ENCODE results near the gene PSMD13. TPM values are rescaled to one million over a fixed set of nuclear protein-coding genes. Genes with fewer than 3 reads are reported as not detected.

PSMD13 gene
- total and polyA plus RNA-seq, 2 donors from 2014 or later, result 87.7 to 115 TPM

GRCh38 chr11:251550-251949 is 14.8 kb downstream of the PSMD13 start:
- H3K36me3 ChIP-seq (ENCODE audit: control insufficient read depth in 2 of 3, insufficient read depth in 3 of 3, low read length in 3 of 3), result peaks cover 8 to 35% (median 33%) of the 10 kb centered on the region in 3 donors
- H3K27me3 ChIP-seq (ENCODE audit: control insufficient read depth, insufficient read depth, low read length), result no peaks in the 10 kb centered on the region
- H3K9me3 ChIP-seq (ENCODE audit: control insufficient read depth in 2 of 3, insufficient read depth in 1 of 3, low read length in 3 of 3), result no peaks in the 10 kb centered on the region
- intact Hi-C loops (cut with DNase I), result no loop called here
- no peak overlapping the region for H3K27ac ChIP-seq (ENCODE audit: low read depth in 2 of 2, low read length in 2 of 2)
- H3K9ac ChIP-seq (ENCODE audit: low read length in 3 of 3), result no peak overlapping the region
- FAIRE-seq (no peak), DNase-seq (no peak)
- no peaks in the 10 kb centered on the region for H3K4me1 ChIP-seq (ENCODE audit: control insufficient read depth in 2 of 3, insufficient read depth in 2 of 3, low read depth in 1 of 3, low read length in 3 of 3)
- TF ChIP-seq CTCF (IDR thresholded peaks at IDR 0.05; ENCODE audit: borderline replicate concordance, extremely low read depth, insufficient read depth), result no peak
- no peak overlapping the region for H3K4me3 ChIP-seq (ENCODE audit: low read length in 3 of 3)

GRCh38 chr11:252666-253065 is 15.9 kb downstream of the PSMD13 start:
- Histone ChIP-seq H3K36me3 (ENCODE audit: control insufficient read depth in 2 of 3, insufficient read depth in 3 of 3, low read length in 3 of 3) (peaks cover 6 to 27% (median 26%) of the 10 kb centered on the region in 3 donors), H3K9me3 (ENCODE audit: control insufficient read depth in 2 of 3, insufficient read depth in 1 of 3, low read length in 3 of 3) (no peaks in the 10 kb centered on the region), H3K4me1 (ENCODE audit: control insufficient read depth in 2 of 3, insufficient read depth in 2 of 3, low read depth in 1 of 3, low read length in 3 of 3) (no peaks in the 10 kb centered on the region), H3K4me3 (ENCODE audit: low read length in 3 of 3) (no peak overlapping the region), H3K27ac (ENCODE audit: low read depth in 2 of 2, low read length in 2 of 2) (no peak overlapping the region), H3K27me3 (ENCODE audit: control insufficient read depth, insufficient read depth, low read length) (no peaks in the 10 kb centered on the region), H3K9ac (ENCODE audit: low read length in 3 of 3) (no peak overlapping the region)
- FAIRE-seq (no peak), DNase-seq (no peak)
- intact Hi-C loops (cut with DNase I), result no loop called here
- no peak for TF ChIP-seq CTCF (IDR thresholded peaks at IDR 0.05; ENCODE audit: borderline replicate concordance, extremely low read depth, insufficient read depth)

DNA sequence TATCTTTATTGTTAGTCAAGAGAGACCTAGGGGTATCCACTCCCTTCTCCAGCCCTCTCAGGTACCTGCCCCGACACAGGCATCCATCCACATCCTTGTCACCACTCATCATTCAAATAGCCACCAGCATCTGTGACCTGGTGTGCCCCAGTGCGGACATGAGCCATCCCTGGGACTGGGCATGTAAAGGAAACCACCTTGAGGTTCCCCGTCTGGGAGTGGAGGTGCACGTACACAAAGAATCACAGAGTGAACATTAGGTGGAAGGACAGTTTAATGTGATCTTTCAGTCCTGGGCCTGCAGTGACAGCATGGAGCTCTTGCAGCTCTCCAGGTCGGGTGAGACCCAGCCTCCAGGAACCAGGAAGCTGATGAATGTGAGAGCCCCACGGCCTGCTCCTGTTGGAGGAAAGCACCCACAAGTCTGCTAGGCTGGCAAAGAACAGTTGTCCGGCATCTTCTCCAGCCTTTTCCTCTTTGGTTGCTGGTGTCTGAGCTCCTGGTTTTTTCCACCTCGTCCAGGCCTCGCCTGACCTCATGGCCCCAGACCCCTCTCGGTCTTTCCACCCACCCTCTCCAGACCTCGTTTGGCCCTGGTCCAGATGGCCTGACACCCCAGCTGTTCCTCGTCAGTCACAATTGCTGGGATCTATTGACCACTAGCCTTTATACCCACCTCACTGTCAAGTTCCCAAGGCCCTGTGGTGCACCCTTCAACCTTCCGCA is 16.5 kb downstream of the PSMD13 start:
- H3K36me3 ChIP-seq (ENCODE audit: control insufficient read depth in 2 of 3, insufficient read depth in 3 of 3, low read length in 3 of 3), result peaks cover 6 to 25% (median 24%) of the 10 kb centered on the region in 3 donors
- intact Hi-C loops (cut with DNase I), result no loop called here
- no peak for FAIRE-seq

More for the DNA sequence above, 16.5 kb downstream of the PSMD13 start:
- no peak for DNase-seq
- Histone ChIP-seq H3K9ac (ENCODE audit: low read length in 3 of 3) (no peak overlapping the region), H3K4me3 (ENCODE audit: low read length in 3 of 3) (no peak overlapping the region), H3K27me3 (ENCODE audit: control insufficient read depth, insufficient read depth, low read length) (no peaks in the 10 kb centered on the region), H3K9me3 (ENCODE audit: control insufficient read depth in 2 of 3, insufficient read depth in 1 of 3, low read length in 3 of 3) (no peaks in the 10 kb centered on the region), H3K27ac (ENCODE audit: low read depth in 2 of 2, low read length in 2 of 2) (no peak overlapping the region), H3K4me1 (ENCODE audit: control insufficient read depth in 2 of 3, insufficient read depth in 2 of 3, low read depth in 1 of 3, low read length in 3 of 3) (no peaks in the 10 kb centered on the region)
- TF ChIP-seq CTCF (IDR thresholded peaks at IDR 0.05; ENCODE audit: borderline replicate concordance, extremely low read depth, insufficient read depth), result no peak
